SU-DHL-6 (cell line): ENCODE measurements around the gene HDGFL2.

Source experiments
- H2AFZ ChIP-seq: fragments of 200-600 bp; sonication (generic); 2 replicates; pipeline ENCODE4 v1.6.1; 2014; ENCODE audit warnings: low read depth, mild to moderate bottlenecking, moderate library complexity, mixed read lengths, antibody characterized with exemption, low read length; ENCODE audit not compliant: severe bottlenecking
- H3F3A ChIP-seq: fragments of 200-600 bp; shearing (Covaris generic); 2 replicates; pipeline ENCODE4 v1.6.0; 2016; ENCODE audit warnings: antibody characterized with exemption, mild to moderate bottlenecking; ENCODE audit not compliant: insufficient read depth
- H3K27ac ChIP-seq: fragments of 200-600 bp; sonication (generic); 2 replicates; pipeline ENCODE4 v1.5.1; 2016; ENCODE audit warnings: low read depth, mild to moderate bottlenecking, low read length, moderate library complexity, mixed read lengths
- H3K27me3 ChIP-seq: fragments of 200-600 bp; sonication (generic), shearing (Covaris generic); 2 replicates; pipeline ENCODE4 v1.6.0; 2014; ENCODE audit warnings: mild to moderate bottlenecking, low read length
- H3K36me3 ChIP-seq: fragments of 200-600 bp; sonication (generic); 2 replicates; pipeline ENCODE4 v1.6.1; 2014; ENCODE audit warnings: mild to moderate bottlenecking, low read length, mixed read lengths
- H3K4me2 ChIP-seq: fragments of 300-600, 200-600 bp; shearing (Covaris generic), sonication (generic); 2 replicates; pipeline ENCODE4 v1.6.0; 2014; ENCODE audit warnings: low read length, low read depth, mild to moderate bottlenecking; ENCODE audit not compliant: poor library complexity, severe bottlenecking
- H3K4me3 ChIP-seq: fragments of 200-600 bp; sonication (generic); 2 replicates; pipeline ENCODE4 v1.5.1; 2014; ENCODE audit warnings: antibody characterized with exemption, low read length, mild to moderate bottlenecking, mixed read lengths; ENCODE audit not compliant: insufficient read depth, poor library complexity, severe bottlenecking
- H3K79me2 ChIP-seq: fragments of 200-600 bp; sonication (generic); 2 replicates; pipeline ENCODE4 v1.6.1; 2014; ENCODE audit warnings: mild to moderate bottlenecking, low read length, moderate library complexity; ENCODE audit not compliant: insufficient read depth
- H3K9ac ChIP-seq: fragments of 200-600 bp; sonication (generic); 2 replicates; pipeline ENCODE4 v1.7.0; 2014; ENCODE audit warnings: mild to moderate bottlenecking, low read length
- H3K9me2 ChIP-seq: fragments of 200-600 bp; sonication (generic); replicated peaks from 2 replicates; pipeline ENCODE4 v1.6.1; 2014; ENCODE audit warnings: low read length; ENCODE audit not compliant: insufficient read depth
- H3K9me3 ChIP-seq: fragments of 200-600 bp; sonication (generic); 2 replicates; pipeline ENCODE4 v1.6.1; 2014; ENCODE audit warnings: low read length, mixed read lengths; ENCODE audit not compliant: insufficient read depth
- H4K20me1 ChIP-seq: fragments of 200-600 bp; sonication (generic); 2 replicates; pipeline ENCODE4 v1.6.1; 2014; ENCODE audit warnings: low read depth, mild to moderate bottlenecking, antibody characterized with exemption, low read length, moderate library complexity, mixed read lengths
- EZH2phosphoT487 ChIP-seq: fragments of 200-600 bp; sonication (generic), shearing (Covaris generic); conservative IDR thresholded peaks from 2 replicates; pipeline ENCODE4 v1.6.1; 2018; ENCODE audit warnings: mild to moderate bottlenecking, antibody characterized with exemption, low read length, moderate library complexity, mixed read lengths
- TF ChIP-seq, protein P1 (sequence below): fragments of 200-600 bp; sonication (generic); IDR thresholded peaks from one replicate; pipeline ENCODE4 v1.5.1; 2017; ENCODE audit warnings: antibody characterized with exemption, mild to moderate bottlenecking, low read length, moderate library complexity; ENCODE audit not compliant: insufficient read depth, poor library complexity, severe bottlenecking

The HDGFL2 gene

DNA sequence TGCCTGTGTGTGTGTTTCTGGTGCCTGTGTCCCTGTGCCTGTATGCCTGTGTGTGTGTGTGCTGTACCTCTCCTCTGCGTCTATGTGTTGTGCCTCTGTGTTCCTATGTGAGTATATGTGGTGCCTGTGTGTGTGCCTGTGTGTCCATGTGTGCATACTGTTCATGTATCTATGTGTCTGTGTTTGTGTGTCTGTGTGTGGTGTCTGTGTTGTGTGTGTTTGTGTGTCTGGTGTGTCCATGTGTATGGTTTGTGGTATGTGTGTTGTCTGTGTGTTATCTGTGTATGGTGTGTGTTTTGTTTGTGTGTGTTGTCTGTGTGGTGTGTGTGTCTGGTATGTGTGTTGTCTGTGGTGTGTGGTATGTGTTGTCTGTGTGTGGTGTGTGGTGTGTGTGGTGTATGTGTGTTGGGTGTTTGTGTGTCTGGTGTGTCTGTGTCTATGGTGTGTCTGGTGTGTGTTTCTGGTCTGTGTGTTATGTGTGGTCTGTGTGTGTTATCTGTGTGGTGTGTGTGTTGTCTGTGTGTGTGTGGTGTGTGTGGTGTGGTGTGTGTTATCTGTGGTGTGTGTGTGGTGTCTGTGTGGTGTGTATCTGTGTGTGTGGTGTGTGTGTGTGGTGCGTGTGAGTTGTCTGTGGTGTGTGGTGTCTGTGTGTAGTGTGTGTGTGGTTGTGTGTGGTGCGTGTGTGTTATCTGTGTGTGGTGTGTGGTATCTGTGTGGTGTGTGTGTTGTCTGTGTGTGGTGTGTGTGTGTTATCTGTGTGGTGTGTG is 20.4 kb downstream of the HDGFL2 start:
- Histone ChIP-seq H3K9ac (no peak overlapping the region), H3K4me3 (no peak overlapping the region), H3K27ac (no peak overlapping the region), H4K20me1 (no peaks in the 10 kb centered on the region), H3K36me3 (no peaks in the 10 kb centered on the region), H3K4me2 (no peak overlapping the region), H3K9me2 (no peaks in the 10 kb centered on the region), H2AFZ (no peak overlapping the region), H3K27me3 (no peaks in the 10 kb centered on the region), H3K9me3 (no peaks in the 10 kb centered on the region), H3K79me2 (no peaks in the 10 kb centered on the region), H3F3A (no peaks in the 10 kb centered on the region)
- TF ChIP-seq EZH2phosphoT487 = no peak
- TF ChIP-seq, protein P1, sequence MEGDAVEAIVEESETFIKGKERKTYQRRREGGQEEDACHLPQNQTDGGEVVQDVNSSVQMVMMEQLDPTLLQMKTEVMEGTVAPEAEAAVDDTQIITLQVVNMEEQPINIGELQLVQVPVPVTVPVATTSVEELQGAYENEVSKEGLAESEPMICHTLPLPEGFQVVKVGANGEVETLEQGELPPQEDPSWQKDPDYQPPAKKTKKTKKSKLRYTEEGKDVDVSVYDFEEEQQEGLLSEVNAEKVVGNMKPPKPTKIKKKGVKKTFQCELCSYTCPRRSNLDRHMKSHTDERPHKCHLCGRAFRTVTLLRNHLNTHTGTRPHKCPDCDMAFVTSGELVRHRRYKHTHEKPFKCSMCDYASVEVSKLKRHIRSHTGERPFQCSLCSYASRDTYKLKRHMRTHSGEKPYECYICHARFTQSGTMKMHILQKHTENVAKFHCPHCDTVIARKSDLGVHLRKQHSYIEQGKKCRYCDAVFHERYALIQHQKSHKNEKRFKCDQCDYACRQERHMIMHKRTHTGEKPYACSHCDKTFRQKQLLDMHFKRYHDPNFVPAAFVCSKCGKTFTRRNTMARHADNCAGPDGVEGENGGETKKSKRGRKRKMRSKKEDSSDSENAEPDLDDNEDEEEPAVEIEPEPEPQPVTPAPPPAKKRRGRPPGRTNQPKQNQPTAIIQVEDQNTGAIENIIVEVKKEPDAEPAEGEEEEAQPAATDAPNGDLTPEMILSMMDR = no peak

DNA sequence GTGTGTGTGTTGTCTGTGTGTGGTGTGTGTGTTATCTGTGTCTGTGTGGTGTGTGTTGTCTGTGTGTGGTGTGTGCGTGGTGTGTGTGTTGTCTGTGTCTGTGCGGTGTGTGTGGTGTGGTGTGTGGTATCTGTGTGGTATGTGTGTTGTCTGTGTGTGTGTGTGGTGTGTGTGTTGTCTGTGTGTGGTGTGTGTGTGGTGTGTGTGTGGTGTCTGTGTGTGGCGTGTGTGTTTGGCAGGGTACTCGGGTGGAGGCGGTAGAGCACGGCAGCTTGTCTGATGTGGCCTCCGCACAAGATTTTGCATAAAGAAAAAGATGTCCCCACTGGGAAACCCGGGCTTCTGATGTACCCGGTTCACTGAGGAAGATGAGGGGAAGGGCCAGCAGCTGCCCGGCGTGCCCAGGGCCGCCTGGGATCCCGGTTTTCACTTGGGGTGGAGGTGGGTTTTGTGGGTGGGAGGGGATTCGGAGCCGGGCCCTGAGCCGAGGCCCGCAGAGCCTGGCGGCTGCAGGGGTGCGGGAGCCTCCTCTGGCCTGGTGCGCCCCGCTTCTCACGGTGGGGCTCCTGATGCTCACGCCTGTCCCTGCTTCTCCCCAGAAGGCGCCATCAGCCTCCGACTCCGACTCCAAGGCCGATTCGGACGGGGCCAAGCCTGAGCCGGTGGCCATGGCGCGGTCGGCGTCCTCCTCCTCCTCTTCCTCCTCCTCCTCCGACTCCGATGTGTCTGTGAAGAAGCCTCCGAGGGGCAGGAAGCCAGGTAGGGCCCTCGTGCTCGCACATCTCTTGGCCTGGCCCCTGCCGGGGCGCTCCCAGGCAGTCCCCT is 21.2 kb downstream of the HDGFL2 start:
- Histone ChIP-seq H3K27me3 (no peaks in the 10 kb centered on the region), H3K4me3 (no peak overlapping the region), H3K27ac (no peak overlapping the region), H3K4me2 (no peak overlapping the region), H2AFZ (no peak overlapping the region), H4K20me1 (no peaks in the 10 kb centered on the region), H3K9ac (no peak overlapping the region), H3K9me3 (no peaks in the 10 kb centered on the region), H3F3A (no peaks in the 10 kb centered on the region), H3K79me2 (no peaks in the 10 kb centered on the region), H3K36me3 (no peaks in the 10 kb centered on the region), H3K9me2 (no peaks in the 10 kb centered on the region)
- TF ChIP-seq, protein P1 = no peak
- TF ChIP-seq EZH2phosphoT487 = no peak

DNA sequence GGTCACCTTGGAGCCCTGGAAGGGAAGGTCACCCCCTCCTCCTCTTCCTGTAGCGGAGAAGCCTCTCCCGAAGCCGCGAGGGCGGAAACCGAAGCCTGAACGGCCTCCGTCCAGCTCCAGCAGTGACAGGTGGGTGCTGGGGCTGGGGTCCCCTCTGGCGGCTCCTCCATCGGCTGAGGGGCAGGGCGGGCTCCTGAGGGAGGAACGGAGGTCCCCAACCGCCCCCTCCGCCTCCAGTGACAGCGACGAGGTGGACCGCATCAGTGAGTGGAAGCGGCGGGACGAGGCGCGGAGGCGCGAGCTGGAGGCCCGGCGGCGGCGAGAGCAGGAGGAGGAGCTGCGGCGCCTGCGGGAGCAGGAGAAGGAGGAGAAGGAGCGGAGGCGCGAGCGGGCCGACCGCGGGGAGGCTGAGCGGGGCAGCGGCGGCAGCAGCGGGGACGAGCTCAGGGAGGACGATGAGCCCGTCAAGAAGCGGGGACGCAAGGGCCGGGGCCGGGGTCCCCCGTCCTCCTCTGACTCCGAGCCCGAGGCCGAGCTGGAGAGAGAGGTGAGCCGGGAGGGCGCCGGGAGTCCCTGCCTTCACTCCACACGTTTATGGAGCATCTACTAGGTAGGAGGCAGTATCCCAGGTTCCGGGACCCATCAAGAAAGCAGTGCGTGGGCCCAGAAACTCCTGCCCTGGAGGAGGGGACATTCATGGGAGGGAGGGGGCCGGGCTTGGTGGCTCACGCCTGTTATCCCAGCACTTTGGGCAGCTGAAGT is 22.0 kb downstream of the HDGFL2 start:
- no peak overlapping the region for H3K4me2 ChIP-seq
- no peak overlapping the region for H2AFZ ChIP-seq
- H3K27me3 ChIP-seq = no peaks in the 10 kb centered on the region
- TF ChIP-seq EZH2phosphoT487 = no peak
- TF ChIP-seq, protein P1 = no peak
- no peak overlapping the region for H3K4me3 ChIP-seq
- no peaks in the 10 kb centered on the region for H3K9me2 ChIP-seq
- H3K27ac ChIP-seq = no peak overlapping the region
- H3K36me3 ChIP-seq = no peaks in the 10 kb centered on the region
- H3F3A ChIP-seq = no peaks in the 10 kb centered on the region
- H4K20me1 ChIP-seq = no peaks in the 10 kb centered on the region
- H3K9me3 ChIP-seq = no peaks in the 10 kb centered on the region
- H3K9ac ChIP-seq = no peak overlapping the region
- H3K79me2 ChIP-seq = no peaks in the 10 kb centered on the region
